ENCODE data around the gene RGMB.

GRCh38 chr5:98750693-98751092 is 22.8 kb upstream of the RGMB start:
- TF ChIP-seq CTCF (IDR thresholded peaks at IDR 0.05) (peak; percentile 58), ZFX (IDR thresholded peaks at IDR 0.05; ENCODE audit: borderline replicate concordance) (no peak)
